GM12878 (cell line): Measurements from ENCODE around the gene THSD4.

Experiments used
- CTCF ChIP-seq, 3 experiments: IDR thresholded peaks in 2 of 3; conservative IDR thresholded peaks in 1 of 3; 2 replicates each; pipeline ENCODE4 v1.5.1; 2011; ENCODE audit warnings: low read depth in 3 of 3, low read length in 3 of 3, mild to moderate bottlenecking in 3 of 3, control low read depth in 2 of 3, moderate library complexity in 2 of 3, inconsistent platforms in 1 of 3, mixed read lengths in 1 of 3; ENCODE audit not compliant: control insufficient read depth in 2 of 3, insufficient read depth in 1 of 3; ENCODE audit errors: extremely low read depth in 1 of 3
- E2F8 ChIP-seq: fragments of 450-650 bp; IDR thresholded peaks from 2 replicates; pipeline ENCODE4 v1.6.1; 2018; ENCODE audit warnings: mild to moderate bottlenecking, low read depth, moderate library complexity; ENCODE audit not compliant: partially characterized antibody
- EP300 ChIP-seq, 2 experiments: fragments of 150-350 bp in 1 of 2; IDR thresholded peaks; 2 replicates each; pipeline ENCODE4 v1.6.1; 2011 to 2012; ENCODE audit warnings: low read depth in 2 of 2, low read length in 2 of 2, borderline replicate concordance in 1 of 2, improper control_type of control experiment in 1 of 2, inconsistent platforms in 1 of 2; ENCODE audit not compliant: control insufficient read depth in 1 of 2
- EZH2 ChIP-seq: IDR thresholded peaks from 2 replicates; pipeline ENCODE4 v1.6.1; 2012; ENCODE audit warnings: low read depth, mild to moderate bottlenecking, control low read depth, inconsistent platforms, low read length, borderline replicate concordance; ENCODE audit not compliant: control insufficient read depth
- KAT2A ChIP-seq: conservative IDR thresholded peaks from 2 replicates; pipeline ENCODE4 v1.6.1; 2011; ENCODE audit warnings: low read depth, low read length; ENCODE audit not compliant: control insufficient read depth
- MXI1 ChIP-seq: fragments of 150-350 bp; IDR thresholded peaks from 2 replicates; pipeline ENCODE4 v1.6.1; 2011; ENCODE audit warnings: low read depth, mild to moderate bottlenecking, inconsistent platforms, low read length, improper control_type of control experiment
- MYC ChIP-seq: IDR thresholded peaks from 2 replicates; pipeline ENCODE4 v1.6.1; 2011; ENCODE audit warnings: mild to moderate bottlenecking, low read length, moderate library complexity, inconsistent platforms; ENCODE audit not compliant: insufficient read depth, insufficient replicate concordance, insufficient read length, severe bottlenecking
- NFYB ChIP-seq: IDR thresholded peaks from 2 replicates; pipeline ENCODE4 v1.6.1; 2011; ENCODE audit warnings: low read depth, mild to moderate bottlenecking, low read length, improper control_type of control experiment, moderate library complexity; ENCODE audit not compliant: insufficient read depth
- SIX5 ChIP-seq: IDR thresholded peaks from 2 replicates; pipeline ENCODE4 v1.6.1; 2011; ENCODE audit warnings: mild to moderate bottlenecking, low read depth, low read length, moderate library complexity; ENCODE audit not compliant: severe bottlenecking
- TARDBP ChIP-seq: IDR thresholded peaks from 2 replicates; pipeline ENCODE4 v1.6.1; 2016; ENCODE audit warnings: borderline replicate concordance
- USF2 ChIP-seq: IDR thresholded peaks from 2 replicates; pipeline ENCODE4 v1.6.1; 2011; ENCODE audit warnings: low read depth, low read length, improper control_type of control experiment, borderline replicate concordance
- YY1 ChIP-seq: IDR thresholded peaks from 2 replicates; pipeline ENCODE4 v1.6.1; 2011; ENCODE audit warnings: low read depth, mild to moderate bottlenecking, low read length
- ZNF217 ChIP-seq: fragments of 450-650 bp; IDR thresholded peaks from 2 replicates; pipeline ENCODE4 v1.6.1; 2017; ENCODE audit warnings: antibody characterized with exemption, mild to moderate bottlenecking

GRCh38 chr15:71549697-71550096, 434.4 kb downstream of the THSD4 start:
- TF ChIP-seq MYC (no peak), CTCF (IDR thresholded peaks at IDR 0.05 in 2 of 3, conservative IDR thresholded peaks at IDR 0.05 in 1 of 3; ENCODE audit: control insufficient read depth in 2 of 3, extremely low read depth in 1 of 3, insufficient read depth in 1 of 3, low read depth in 3 of 3, low read length in 3 of 3) (no peak), TARDBP (no peak), USF2 (no peak), MXI1 (no peak), KAT2A (no peak), SIX5 (no peak), E2F8 (no peak), YY1 (no peak), NFYB (no peak), EP300 (IDR thresholded peaks at IDR 0.05; ENCODE audit: borderline replicate concordance in 1 of 2, control insufficient read depth in 1 of 2, low read depth in 2 of 2, low read length in 2 of 2) (no peak), EZH2 (no peak), ZNF217 (no peak)
